ENCODE measurements around the gene TMC8. TPM values are rescaled to one million over a fixed set of nuclear protein-coding genes. Genes with fewer than 3 reads are reported as not detected.

The TMC8 gene
- total and polyA plus RNA-seq, 2 donors (not counting 3 experiments of a cell fraction or from before 2014, with no cell fraction given) = 0.07 to 1.3 TPM

DNA sequence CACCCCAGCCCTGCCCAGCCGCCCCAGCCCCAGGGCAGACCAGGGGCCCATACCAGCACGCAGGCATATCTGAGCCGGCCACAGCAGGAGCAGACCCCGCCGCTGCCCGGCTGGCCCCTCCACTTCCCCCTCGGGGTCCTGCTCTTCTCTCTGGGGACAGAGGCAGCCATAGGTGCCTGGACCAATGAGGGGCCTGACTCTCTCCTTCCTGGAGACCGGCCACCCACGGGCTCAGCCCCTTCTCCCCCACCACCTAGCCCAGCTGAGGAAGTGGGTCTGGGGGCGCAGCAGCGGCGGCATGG is 5.8 kb upstream of the TMC8 start:
- no peak overlapping the region for H3K9ac ChIP-seq (replicated peaks; ENCODE audit: extremely low read depth, insufficient read depth, low read length)
- H3K36me3 ChIP-seq (ENCODE audit: control insufficient read depth in 2 of 2, extremely low read depth in 1 of 2, insufficient read depth in 2 of 2, low read length in 2 of 2) = peaks cover 0 to 14% of the 10 kb centered on the region in 2 experiments
- no peak overlapping the region for H3K4me3 ChIP-seq (replicated peaks in 1 of 3; ENCODE audit: insufficient read depth in 1 of 3, low read depth in 1 of 3, low read length in 3 of 3)
- H3K27me3 ChIP-seq (ENCODE audit: control insufficient read depth in 2 of 2, insufficient read depth in 2 of 2, low read length in 2 of 2) = no peaks in the 10 kb centered on the region
- H3K4me1 ChIP-seq (ENCODE audit: control insufficient read depth, extremely low read depth, insufficient read depth, low read length) = peaks cover 14% of the 10 kb centered on the region
- H4K20me1 ChIP-seq (replicated peaks; ENCODE audit: control insufficient read depth, extremely low read depth, insufficient read depth, low read length) = no peaks in the 10 kb centered on the region
- H3K27ac ChIP-seq (ENCODE audit: insufficient read depth, low read depth, low read length) = no peak overlapping the region
- H2AFZ ChIP-seq (ENCODE audit: low read depth, low read length) = no peak overlapping the region
- no peaks in the 10 kb centered on the region for H3K9me1 ChIP-seq (replicated peaks; ENCODE audit: control insufficient read depth, extremely low read depth, insufficient read depth, low read length)
- POLR2A ChIA-PET = no interaction called here
- TF ChIP-seq GATA2 (IDR thresholded peaks at IDR 0.05; ENCODE audit: insufficient read depth, insufficient read length, low read depth, low read length) = no peak
- dilution Hi-C loops (cut with MboI; ENCODE audit: extremely low pct_ligation_motif_present, low sequenced_read_pairs) (no loop called here), intact Hi-C loops (cut with micrococcal nuclease) (loop anchor here (5.0 kb wide), 1 partner anchor 128 kb away; no protein-coding TSS in a partner anchor)
- CTCF ChIA-PET = interaction anchor here (1.9 kb wide), 1 partner anchor 11 kb away, joined by 8 read pairs; no protein-coding TSS in a partner anchor
- H3K4me2 ChIP-seq (ENCODE audit: insufficient read depth, low read length) = no peak overlapping the region
- no peak for FAIRE-seq
- H3K9me3 ChIP-seq (replicated peaks; ENCODE audit: control insufficient read depth, insufficient read depth, low read length) = no peaks in the 10 kb centered on the region
- no TSS peak for BruUV-seq (replicated peaks)
- H3K79me2 ChIP-seq (ENCODE audit: control insufficient read depth, insufficient read depth, low read length) = no peaks in the 10 kb centered on the region
- no peak for DNase-seq (ENCODE audit: low read depth, low spot score)

DNA sequence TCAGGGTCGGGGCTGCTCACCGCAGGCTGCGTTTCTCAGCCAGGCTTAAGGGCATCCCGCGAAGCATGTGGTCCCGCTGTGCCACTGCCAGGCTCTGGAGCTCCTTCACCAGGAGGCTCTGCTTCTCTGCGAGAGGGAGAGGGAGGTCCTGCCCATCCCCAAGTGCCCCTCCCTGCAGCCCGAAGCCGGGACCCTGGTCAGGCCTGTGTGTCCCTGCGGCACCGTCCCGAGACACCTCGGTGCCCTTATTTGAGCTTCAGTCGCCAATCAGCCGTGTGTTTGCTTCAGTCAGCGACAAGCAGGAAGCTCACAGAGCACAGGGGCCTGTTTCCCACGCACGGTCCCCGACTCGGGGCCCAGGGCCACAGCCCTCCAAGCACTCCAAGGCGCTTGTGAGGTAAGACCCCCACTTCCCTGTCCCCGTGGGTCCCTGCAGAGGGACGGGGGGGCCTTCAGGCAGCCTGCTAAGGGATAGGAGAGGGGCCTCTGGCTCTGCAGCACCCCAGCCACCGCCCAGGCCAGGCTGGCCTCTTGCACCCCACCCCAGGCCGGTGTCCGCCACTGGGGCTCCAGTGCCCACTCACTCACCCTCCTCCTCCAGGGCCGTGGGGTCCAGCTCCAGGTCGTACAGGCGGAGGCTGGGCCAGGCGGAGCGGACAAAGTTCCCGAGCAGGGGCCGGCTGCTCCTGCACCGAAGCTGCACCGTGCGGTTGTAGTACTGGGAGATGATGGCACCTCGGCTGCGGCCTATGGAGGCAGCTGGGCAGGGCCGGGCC is 5.2 kb upstream of the TMC8 start:
- Histone ChIP-seq H3K4me2 (ENCODE audit: insufficient read depth, low read length) (no peak overlapping the region), H3K27ac (ENCODE audit: insufficient read depth, low read depth, low read length) (no peak overlapping the region), H2AFZ (ENCODE audit: low read depth, low read length) (no peak overlapping the region), H3K27me3 (ENCODE audit: control insufficient read depth in 2 of 2, insufficient read depth in 2 of 2, low read length in 2 of 2) (no peaks in the 10 kb centered on the region), H3K9me1 (replicated peaks; ENCODE audit: control insufficient read depth, extremely low read depth, insufficient read depth, low read length) (no peaks in the 10 kb centered on the region), H3K9ac (replicated peaks; ENCODE audit: extremely low read depth, insufficient read depth, low read length) (no peak overlapping the region), H3K79me2 (ENCODE audit: control insufficient read depth, insufficient read depth, low read length) (no peaks in the 10 kb centered on the region), H3K9me3 (replicated peaks; ENCODE audit: control insufficient read depth, insufficient read depth, low read length) (no peaks in the 10 kb centered on the region), H3K4me3 (replicated peaks in 1 of 3; ENCODE audit: insufficient read depth in 1 of 3, low read depth in 1 of 3, low read length in 3 of 3) (no peak overlapping the region), H3K4me1 (ENCODE audit: control insufficient read depth, extremely low read depth, insufficient read depth, low read length) (peaks cover 20% of the 10 kb centered on the region), H3K36me3 (ENCODE audit: control insufficient read depth in 2 of 2, extremely low read depth in 1 of 2, insufficient read depth in 2 of 2, low read length in 2 of 2) (peaks cover 0 to 14% of the 10 kb centered on the region in 2 experiments), H4K20me1 (replicated peaks; ENCODE audit: control insufficient read depth, extremely low read depth, insufficient read depth, low read length) (no peaks in the 10 kb centered on the region)
- no TSS peak for BruUV-seq (replicated peaks)
- ChIA-PET POLR2A (no interaction called here), CTCF (interaction anchor here (1.3 to 1.9 kb wide), 2 partner anchors 10 to 17 kb away, joined by 3 to 8 read pairs; no protein-coding TSS in a partner anchor)
- no peak for TF ChIP-seq POLR2AphosphoS5 (IDR thresholded peaks at IDR 0.05; ENCODE audit: insufficient read depth, low read depth, low read length)
- no peak for TF ChIP-seq MAX (IDR thresholded peaks at IDR 0.05; ENCODE audit: insufficient read depth, insufficient read length)
- TF ChIP-seq MYC (IDR thresholded peaks at IDR 0.05; ENCODE audit: low read depth, low read length) = no peak
- no peak for TF ChIP-seq EZH2 (IDR thresholded peaks at IDR 0.05; ENCODE audit: borderline replicate concordance, low read depth, low read length, severe bottlenecking)
- no peak for TF ChIP-seq FOS (IDR thresholded peaks at IDR 0.05; ENCODE audit: borderline replicate concordance, insufficient read depth, low read length)
- TF ChIP-seq, protein P1, sequence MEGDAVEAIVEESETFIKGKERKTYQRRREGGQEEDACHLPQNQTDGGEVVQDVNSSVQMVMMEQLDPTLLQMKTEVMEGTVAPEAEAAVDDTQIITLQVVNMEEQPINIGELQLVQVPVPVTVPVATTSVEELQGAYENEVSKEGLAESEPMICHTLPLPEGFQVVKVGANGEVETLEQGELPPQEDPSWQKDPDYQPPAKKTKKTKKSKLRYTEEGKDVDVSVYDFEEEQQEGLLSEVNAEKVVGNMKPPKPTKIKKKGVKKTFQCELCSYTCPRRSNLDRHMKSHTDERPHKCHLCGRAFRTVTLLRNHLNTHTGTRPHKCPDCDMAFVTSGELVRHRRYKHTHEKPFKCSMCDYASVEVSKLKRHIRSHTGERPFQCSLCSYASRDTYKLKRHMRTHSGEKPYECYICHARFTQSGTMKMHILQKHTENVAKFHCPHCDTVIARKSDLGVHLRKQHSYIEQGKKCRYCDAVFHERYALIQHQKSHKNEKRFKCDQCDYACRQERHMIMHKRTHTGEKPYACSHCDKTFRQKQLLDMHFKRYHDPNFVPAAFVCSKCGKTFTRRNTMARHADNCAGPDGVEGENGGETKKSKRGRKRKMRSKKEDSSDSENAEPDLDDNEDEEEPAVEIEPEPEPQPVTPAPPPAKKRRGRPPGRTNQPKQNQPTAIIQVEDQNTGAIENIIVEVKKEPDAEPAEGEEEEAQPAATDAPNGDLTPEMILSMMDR (IDR thresholded peaks at IDR 0.05; ENCODE audit: extremely low read depth in 1 of 2, insufficient read depth in 1 of 2, low read depth in 1 of 2, low read length in 2 of 2) = no peak
- no peak for TF ChIP-seq JUN (IDR thresholded peaks at IDR 0.05; ENCODE audit: borderline replicate concordance, insufficient read depth, insufficient read length, low read depth)
- TF ChIP-seq POLR2A (IDR thresholded peaks at IDR 0.05; ENCODE audit: low read depth, low read length) = no peak
- TF ChIP-seq GATA2 (IDR thresholded peaks at IDR 0.05; ENCODE audit: insufficient read depth, insufficient read length, low read depth, low read length) = no peak
- intact Hi-C loops (cut with micrococcal nuclease) = loop anchor here (5.0 kb wide), 1 partner anchor 127 kb away; no protein-coding TSS in a partner anchor
- DNase-seq (ENCODE audit: low read depth, low spot score) (no peak), FAIRE-seq (no peak)
- dilution Hi-C loops (cut with MboI; ENCODE audit: extremely low pct_ligation_motif_present, low sequenced_read_pairs) = no loop called here
